Kidney epithelial cell (primary cell): ENCODE data around the gene VAC14. TPM values are rescaled to one million over a fixed set of nuclear protein-coding genes. Genes with fewer than 3 reads are reported as not detected.

Source experiments
- DNase-seq: peaks from one replicate; pipeline ENCODE4 v3.0.0-alpha.2; 2010; ENCODE audit warnings: low read depth
- H3K27me3 ChIP-seq: 2 replicates; pipeline ENCODE4 v1.6.0; 2011; ENCODE audit warnings: low read length; ENCODE audit not compliant: control insufficient read depth, insufficient read depth
- H3K36me3 ChIP-seq: 2 replicates; pipeline ENCODE4 v1.5.1; 2011; ENCODE audit warnings: low read length; ENCODE audit not compliant: control insufficient read depth, insufficient read depth
- H3K4me3 ChIP-seq: 2 replicates; pipeline ENCODE4 v1.5.1; 2011; ENCODE audit warnings: low read depth, mild to moderate bottlenecking, control low read depth, low read length
- total RNA-seq: library from RNA; depleted of rRNA; stranded (reverse); fragments of >200 nt; gene quantifications from 2 replicates; pipeline ENCODE4 v1.2.3, GENCODE V29; 2015
- TF ChIP-seq, protein P1 (sequence below): IDR thresholded peaks from 2 replicates; pipeline ENCODE4 v1.5.1; 2011; ENCODE audit warnings: mild to moderate bottlenecking, moderate library complexity, low read length, control low read depth, inconsistent platforms; ENCODE audit not compliant: insufficient read depth, poor library complexity, severe bottlenecking

Gene VAC14
- total RNA-seq, 1 donor from 2014 or later: 61.3 TPM

DNA sequence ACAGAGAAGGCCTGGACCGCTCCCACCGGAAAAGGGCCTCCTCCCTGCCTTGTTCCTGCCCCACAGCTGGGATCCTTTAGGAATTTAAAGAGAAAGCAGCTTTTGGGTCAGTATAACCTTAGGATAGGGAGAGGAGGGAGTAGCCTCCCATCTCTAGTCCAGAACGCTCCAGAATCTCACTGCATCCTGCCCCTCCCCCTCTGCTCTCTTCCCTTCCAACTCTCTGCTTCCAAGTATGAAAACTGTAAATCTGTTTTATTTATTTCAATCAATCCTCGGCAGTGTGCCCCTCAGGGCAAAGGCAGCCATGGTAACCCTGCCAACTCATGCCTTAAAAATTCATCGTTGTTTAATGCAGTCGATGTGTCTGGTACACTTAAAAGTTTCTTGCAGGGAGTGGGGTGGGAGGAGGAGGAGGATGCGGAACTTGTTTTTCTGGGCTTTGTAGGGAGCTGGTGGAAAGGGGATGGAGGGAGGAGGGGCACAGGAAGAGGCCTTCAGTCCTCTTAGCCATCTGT, 94.0 kb downstream of the VAC14 start:
- Histone ChIP-seq H3K4me3 (no peak overlapping the region), H3K27me3 (no peaks in the 10 kb centered on the region), H3K36me3 (no peaks in the 10 kb centered on the region)
- TF ChIP-seq, protein P1, sequence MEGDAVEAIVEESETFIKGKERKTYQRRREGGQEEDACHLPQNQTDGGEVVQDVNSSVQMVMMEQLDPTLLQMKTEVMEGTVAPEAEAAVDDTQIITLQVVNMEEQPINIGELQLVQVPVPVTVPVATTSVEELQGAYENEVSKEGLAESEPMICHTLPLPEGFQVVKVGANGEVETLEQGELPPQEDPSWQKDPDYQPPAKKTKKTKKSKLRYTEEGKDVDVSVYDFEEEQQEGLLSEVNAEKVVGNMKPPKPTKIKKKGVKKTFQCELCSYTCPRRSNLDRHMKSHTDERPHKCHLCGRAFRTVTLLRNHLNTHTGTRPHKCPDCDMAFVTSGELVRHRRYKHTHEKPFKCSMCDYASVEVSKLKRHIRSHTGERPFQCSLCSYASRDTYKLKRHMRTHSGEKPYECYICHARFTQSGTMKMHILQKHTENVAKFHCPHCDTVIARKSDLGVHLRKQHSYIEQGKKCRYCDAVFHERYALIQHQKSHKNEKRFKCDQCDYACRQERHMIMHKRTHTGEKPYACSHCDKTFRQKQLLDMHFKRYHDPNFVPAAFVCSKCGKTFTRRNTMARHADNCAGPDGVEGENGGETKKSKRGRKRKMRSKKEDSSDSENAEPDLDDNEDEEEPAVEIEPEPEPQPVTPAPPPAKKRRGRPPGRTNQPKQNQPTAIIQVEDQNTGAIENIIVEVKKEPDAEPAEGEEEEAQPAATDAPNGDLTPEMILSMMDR: no peak
- DNase-seq: no peak

DNA sequence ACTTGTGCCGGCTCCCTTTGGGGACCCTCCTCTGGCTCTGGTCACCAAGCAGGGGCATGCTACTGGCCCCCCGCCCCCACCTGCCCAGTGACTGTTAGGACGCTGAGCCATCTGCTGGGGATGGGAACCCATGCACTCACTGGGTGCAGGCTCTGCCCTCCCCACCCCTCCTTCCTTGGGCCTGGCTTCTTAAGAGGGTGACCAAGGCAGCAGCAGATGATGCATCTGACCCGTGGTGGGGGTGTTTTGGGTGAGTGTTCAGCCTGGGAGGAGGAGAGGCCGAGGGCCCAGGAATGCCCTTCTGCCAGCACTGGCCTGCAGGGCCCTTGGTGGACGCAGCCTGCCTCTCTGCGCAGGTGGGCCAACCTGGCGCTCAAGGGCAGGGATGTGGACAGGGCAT, 95.9 kb downstream of the VAC14 start:
- Histone ChIP-seq H3K4me3 (no peak overlapping the region), H3K36me3 (no peaks in the 10 kb centered on the region), H3K27me3 (no peaks in the 10 kb centered on the region)
- DNase-seq: no peak
- TF ChIP-seq, protein P1: no peak

DNA sequence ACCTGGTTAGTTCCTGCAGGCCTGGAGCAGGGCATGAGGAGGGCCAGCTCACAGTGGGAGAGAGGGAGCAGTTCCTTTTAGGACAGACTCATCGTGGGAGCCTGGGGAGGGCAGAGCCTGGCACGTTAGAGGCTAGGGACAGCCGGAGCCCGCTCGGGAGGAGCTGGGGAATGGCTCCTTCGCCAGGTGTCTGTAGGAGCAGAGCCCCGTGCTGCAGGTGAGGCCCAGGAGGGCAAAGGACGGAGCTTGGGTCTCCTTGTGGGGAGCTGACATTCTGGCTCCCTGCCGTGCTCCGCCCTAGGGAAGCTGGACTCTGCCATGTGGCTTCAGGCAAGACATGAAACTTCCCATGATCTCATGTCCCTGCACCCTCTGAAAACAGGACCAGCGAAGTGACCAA, 96.4 kb downstream of the VAC14 start:
- H3K36me3 ChIP-seq: no peaks in the 10 kb centered on the region
- TF ChIP-seq, protein P1: no peak
- DNase-seq: no peak
- H3K27me3 ChIP-seq: no peaks in the 10 kb centered on the region
- H3K4me3 ChIP-seq: no peak overlapping the region

DNA sequence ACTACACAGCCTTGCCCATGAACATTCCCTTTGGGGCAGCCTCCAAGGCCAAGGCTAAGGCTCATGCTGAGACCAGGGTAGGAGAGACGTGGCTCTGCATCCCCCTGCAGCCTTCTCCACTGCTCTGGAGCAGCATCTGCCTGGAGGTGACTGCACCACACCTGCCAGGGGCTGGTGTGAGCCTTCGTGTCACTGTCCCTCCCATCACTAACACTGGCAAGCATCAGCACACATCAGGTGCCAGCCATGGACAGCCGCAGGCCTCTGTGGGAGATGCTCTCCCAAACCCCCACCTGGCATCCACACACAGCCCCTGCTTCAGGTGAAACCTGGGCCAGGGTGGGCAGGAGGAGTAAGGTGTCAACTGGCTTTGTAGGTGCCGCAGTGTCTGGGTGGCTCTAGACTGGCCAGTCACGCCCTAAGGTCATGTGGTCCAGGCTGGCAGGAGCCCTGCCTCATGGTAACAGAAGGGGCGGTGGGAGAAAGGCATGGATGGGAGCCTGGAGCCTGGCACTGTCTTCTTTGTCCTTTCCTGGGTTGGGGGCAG, 97.0 kb downstream of the VAC14 start:
- Histone ChIP-seq H3K36me3 (no peaks in the 10 kb centered on the region), H3K4me3 (no peak overlapping the region), H3K27me3 (no peaks in the 10 kb centered on the region)
- TF ChIP-seq, protein P1: no peak
- DNase-seq: no peak

DNA sequence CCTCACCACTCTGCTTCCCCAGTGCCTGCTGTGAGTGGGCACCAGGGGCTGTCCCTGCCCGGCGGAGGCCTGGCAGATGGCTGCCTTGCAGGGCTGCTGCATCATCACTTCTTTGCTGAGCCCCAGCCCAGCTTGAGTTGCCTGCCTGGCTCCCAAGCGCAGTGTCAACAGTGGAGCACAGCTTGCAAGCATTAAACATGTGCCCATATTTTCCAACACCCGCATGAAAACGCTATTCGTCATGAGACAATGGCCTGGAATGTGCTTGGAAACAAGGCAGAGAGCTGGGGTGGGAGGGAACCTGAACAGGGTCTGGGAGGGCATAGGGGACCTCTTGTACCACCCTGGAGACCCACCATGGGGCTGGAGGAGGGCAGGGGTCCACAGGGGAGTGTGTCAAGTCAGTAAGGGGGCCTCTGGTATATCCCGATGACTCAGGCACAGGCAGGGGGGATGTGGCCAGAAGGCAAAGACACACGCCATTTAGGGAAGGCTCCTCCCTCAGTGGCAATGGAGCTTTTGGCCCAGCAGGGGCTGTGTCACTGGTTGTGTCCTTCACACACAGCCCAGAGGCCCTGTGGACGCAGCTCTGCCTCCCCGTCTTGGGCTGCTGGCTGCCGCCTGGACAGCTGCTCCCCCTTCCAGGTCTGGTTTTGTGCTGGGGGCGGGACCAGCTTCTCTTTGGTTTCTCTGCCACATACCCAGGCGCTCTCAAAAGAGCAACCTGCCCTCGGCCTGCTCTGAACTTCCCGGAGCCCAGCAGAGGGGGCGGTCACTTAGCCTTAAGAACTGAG, 97.7 kb downstream of the VAC14 start:
- TF ChIP-seq, protein P1: peak; percentile 37
- H3K4me3 ChIP-seq: no peak overlapping the region
- H3K27me3 ChIP-seq: no peaks in the 10 kb centered on the region
- no peak for DNase-seq
- H3K36me3 ChIP-seq: peaks cover under 1% of the 10 kb centered on the region
